GM12878 (cell line): Measurements from ENCODE around the gene ANXA2R. TPM values are rescaled to one million over a fixed set of nuclear protein-coding genes. Genes with fewer than 3 reads are reported as not detected.
A peak's percentile ranks its signal among the peaks of the same experiment; 100 is the strongest.

ENCODE experiments used
- CREM ChIP-seq: IDR thresholded peaks from 2 replicates; pipeline ENCODE4 v1.6.1; 2014; ENCODE audit warnings: antibody characterized with exemption, low read depth
- CTCF ChIP-seq, 3 experiments: IDR thresholded peaks in 2 of 3; conservative IDR thresholded peaks in 1 of 3; 2 replicates each; pipeline ENCODE4 v1.5.1; 2011; ENCODE audit warnings: low read depth in 3 of 3, low read length in 3 of 3, mild to moderate bottlenecking in 3 of 3, control low read depth in 2 of 3, moderate library complexity in 2 of 3, inconsistent platforms in 1 of 3, mixed read lengths in 1 of 3; ENCODE audit not compliant: control insufficient read depth in 2 of 3, insufficient read depth in 1 of 3; ENCODE audit errors: extremely low read depth in 1 of 3
- EED ChIP-seq: sonication (generic); IDR thresholded peaks from 2 replicates; pipeline ENCODE4 v1.6.1; 2016; ENCODE audit warnings: antibody characterized with exemption, low read depth
- EP300 ChIP-seq, 2 experiments: fragments of 150-350 bp in 1 of 2; IDR thresholded peaks; 2 replicates each; pipeline ENCODE4 v1.6.1; 2011 to 2012; ENCODE audit warnings: low read depth in 2 of 2, low read length in 2 of 2, borderline replicate concordance in 1 of 2, improper control_type of control experiment in 1 of 2, inconsistent platforms in 1 of 2; ENCODE audit not compliant: control insufficient read depth in 1 of 2
- EZH2 ChIP-seq: IDR thresholded peaks from 2 replicates; pipeline ENCODE4 v1.6.1; 2012; ENCODE audit warnings: low read depth, mild to moderate bottlenecking, control low read depth, inconsistent platforms, low read length, borderline replicate concordance; ENCODE audit not compliant: control insufficient read depth
- HDAC2 ChIP-seq: fragments of 200-600 bp; sonication (generic); IDR thresholded peaks from 2 replicates; pipeline ENCODE4 v1.6.1; 2017
- HDGF ChIP-seq: fragments of 450-650 bp; IDR thresholded peaks from 2 replicates; pipeline ENCODE4 v1.6.1; 2016; ENCODE audit warnings: antibody characterized with exemption
- IRF4 ChIP-seq: IDR thresholded peaks from 2 replicates; pipeline ENCODE4 v1.6.1; 2011; ENCODE audit warnings: low read depth, low read length
- MTA3 ChIP-seq: IDR thresholded peaks from 2 replicates; pipeline ENCODE4 v1.6.1; 2012; ENCODE audit warnings: low read length, inconsistent platforms, borderline replicate concordance
- MYC ChIP-seq: IDR thresholded peaks from 2 replicates; pipeline ENCODE4 v1.6.1; 2011; ENCODE audit warnings: mild to moderate bottlenecking, low read length, moderate library complexity, inconsistent platforms; ENCODE audit not compliant: insufficient read depth, insufficient replicate concordance, insufficient read length, severe bottlenecking
- NFIC ChIP-seq: IDR thresholded peaks from 2 replicates; pipeline ENCODE4 v1.6.1; 2012; ENCODE audit warnings: low read depth, mild to moderate bottlenecking, inconsistent platforms, low read length, moderate library complexity
- NR2F1 ChIP-seq: fragments of 450-650 bp; conservative IDR thresholded peaks from 2 replicates; pipeline ENCODE4 v1.6.1; 2017; ENCODE audit warnings: mild to moderate bottlenecking
- RAD51 ChIP-seq: fragments of 450-650 bp; IDR thresholded peaks from 2 replicates; pipeline ENCODE4 v1.6.1; 2016; ENCODE audit warnings: moderate library complexity, mild to moderate bottlenecking, inconsistent platforms
- SP1 ChIP-seq: IDR thresholded peaks from one replicate; pipeline ENCODE4 v1.6.1; 2011; ENCODE audit warnings: low read depth, low read length
- SPI1 ChIP-seq: IDR thresholded peaks from 2 replicates; pipeline ENCODE4 v1.6.1; 2011; ENCODE audit warnings: low read depth, mild to moderate bottlenecking, low read length, moderate library complexity, borderline replicate concordance; ENCODE audit not compliant: insufficient read depth
- USF2 ChIP-seq: IDR thresholded peaks from 2 replicates; pipeline ENCODE4 v1.6.1; 2011; ENCODE audit warnings: low read depth, low read length, improper control_type of control experiment, borderline replicate concordance
- YBX1 ChIP-seq: fragments of 450-650 bp; IDR thresholded peaks from 2 replicates; pipeline ENCODE4 v1.6.1; 2016; ENCODE audit warnings: antibody characterized with exemption
- YY1 ChIP-seq: IDR thresholded peaks from 2 replicates; pipeline ENCODE4 v1.6.1; 2011; ENCODE audit warnings: low read depth, mild to moderate bottlenecking, low read length
- ZNF24 ChIP-seq: fragments of 450-650 bp; IDR thresholded peaks from 2 replicates; pipeline ENCODE4 v1.6.1; 2017; ENCODE audit warnings: antibody characterized with exemption, mild to moderate bottlenecking
- ZNF622 ChIP-seq: fragments of 450-650 bp; IDR thresholded peaks from 2 replicates; pipeline ENCODE4 v1.6.1; 2017; ENCODE audit warnings: mild to moderate bottlenecking, inconsistent platforms
- polyA plus RNA-seq, 11 experiments: library from polyadenylated mRNA; depleted of rRNA in 4 of 11; unstranded in 6 of 11; stranded (reverse) in 5 of 11; fragments of >200 nt; fragmentation: Nextera tagmentation in 4 of 11; fragmentation: Illumina TruSeq in 1 of 11; extraction: Ambion mirVana in 4 of 11; extraction: Trizol in 1 of 11; gene quantifications; 1 replicate in 1 of 11; 2 replicates in 10 of 11; pipeline versions ENCODE4 v1.2.1 to v1.2.3, GENCODE V29; 2011 to 2016; ENCODE audit warnings: inconsistent platforms in 2 of 11, missing spikeins in 2 of 11, low read depth in 1 of 11
- total RNA-seq, 4 experiments: library from RNA; depleted of rRNA in 3 of 4; stranded (reverse); fragments of >200 nt in 3 of 4; fragmentation: Illumina TruSeq in 1 of 4; extraction: Trizol in 1 of 4; gene quantifications; 2 replicates each; pipeline versions ENCODE4 v1.2.1 to v1.2.3, GENCODE V29; 2013 to 2021
- TF ChIP-seq, protein P1 (sequence below): fragments of 450-650 bp; IDR thresholded peaks from 2 replicates; pipeline ENCODE4 v1.6.1; 2016; ENCODE audit warnings: mild to moderate bottlenecking
- TF ChIP-seq, protein P2 (sequence below): fragments of 450-650 bp; IDR thresholded peaks from 2 replicates; pipeline ENCODE4 v1.6.1; 2017; ENCODE audit warnings: mild to moderate bottlenecking, low read depth, inconsistent platforms; ENCODE audit not compliant: poor library complexity, severe bottlenecking
- TF ChIP-seq, protein P3 (sequence below): fragments of 150-350 bp; IDR thresholded peaks from 2 replicates; pipeline ENCODE4 v1.6.1; 2014; ENCODE audit warnings: mild to moderate bottlenecking, low read depth, low read length

The ANXA2R gene
- total and polyA plus RNA-seq, 10 of the 15 experiments (the other 5 are each of a cell fraction or from before 2014, with no cell fraction given), result 2.3 to 7.8 (median 4.4) TPM

DNA sequence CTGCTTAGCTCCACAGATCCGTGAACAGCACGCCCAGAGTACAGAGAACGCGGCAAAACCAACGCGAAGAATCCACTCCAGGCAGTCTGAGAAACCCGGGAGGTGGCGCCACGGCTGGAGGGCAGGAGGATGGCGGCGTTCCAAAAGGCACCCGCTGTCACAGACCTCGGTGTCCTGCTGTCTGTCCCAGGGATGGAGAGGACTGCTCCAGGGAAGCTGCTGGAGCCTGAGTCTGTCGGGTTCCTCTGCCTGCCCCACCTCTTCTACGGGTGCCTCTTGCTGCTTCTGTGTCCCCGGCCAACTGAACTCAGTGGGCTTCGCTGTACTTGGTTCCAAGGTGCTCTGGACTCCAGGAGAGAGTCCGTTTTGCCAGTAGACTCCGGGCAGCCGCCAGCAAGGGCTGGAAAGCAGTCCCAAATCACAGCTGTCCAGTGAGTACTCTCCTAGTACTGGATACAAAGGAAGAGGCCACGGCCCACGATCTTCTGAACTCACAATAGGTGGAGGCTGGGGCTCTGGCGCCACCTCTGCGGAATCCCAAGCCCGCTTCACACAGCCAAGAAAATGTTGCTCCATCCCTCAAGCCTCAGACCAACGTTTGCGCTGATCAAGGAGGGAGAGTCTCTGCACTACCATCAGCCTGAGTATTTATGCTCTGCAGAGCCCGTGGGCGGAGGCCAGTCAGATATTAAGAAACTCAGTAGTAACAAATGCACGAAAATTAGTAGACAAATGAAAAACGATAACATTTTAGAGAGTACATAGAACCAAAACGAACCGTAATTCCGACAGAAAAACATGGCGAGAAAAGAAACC, 440 bp downstream of the ANXA2R start (continued):
- 0 out of 2 replicates have a peak, but pooled peaks have one; percentile 18 for TF ChIP-seq NR2F1
- TF ChIP-seq YBX1, result no peak
- TF ChIP-seq EED, result no peak; the same call in 1 of the 2 replicates
- TF ChIP-seq YY1, result 0 out of 2 replicates have a peak, but pooled peaks have one; percentile 34
- TF ChIP-seq SPI1, result no peak
- no peak for TF ChIP-seq RAD51
- no peak for TF ChIP-seq ZNF24
- TF ChIP-seq, protein P1, sequence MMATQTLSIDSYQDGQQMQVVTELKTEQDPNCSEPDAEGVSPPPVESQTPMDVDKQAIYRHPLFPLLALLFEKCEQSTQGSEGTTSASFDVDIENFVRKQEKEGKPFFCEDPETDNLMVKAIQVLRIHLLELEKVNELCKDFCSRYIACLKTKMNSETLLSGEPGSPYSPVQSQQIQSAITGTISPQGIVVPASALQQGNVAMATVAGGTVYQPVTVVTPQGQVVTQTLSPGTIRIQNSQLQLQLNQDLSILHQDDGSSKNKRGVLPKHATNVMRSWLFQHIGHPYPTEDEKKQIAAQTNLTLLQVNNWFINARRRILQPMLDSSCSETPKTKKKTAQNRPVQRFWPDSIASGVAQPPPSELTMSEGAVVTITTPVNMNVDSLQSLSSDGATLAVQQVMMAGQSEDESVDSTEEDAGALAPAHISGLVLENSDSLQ, result no peak
- TF ChIP-seq SP1, result peak; percentile 3
- TF ChIP-seq MYC, result no peak
- no peak for TF ChIP-seq HDGF
- TF ChIP-seq CREM, result no peak
- no peak for TF ChIP-seq MTA3
- no peak for TF ChIP-seq EP300 (IDR thresholded peaks at IDR 0.05; ENCODE audit: borderline replicate concordance in 1 of 2, control insufficient read depth in 1 of 2, low read depth in 2 of 2, low read length in 2 of 2)
- no peak for TF ChIP-seq IRF4
- TF ChIP-seq ZNF622, result no peak
- TF ChIP-seq, protein P2, sequence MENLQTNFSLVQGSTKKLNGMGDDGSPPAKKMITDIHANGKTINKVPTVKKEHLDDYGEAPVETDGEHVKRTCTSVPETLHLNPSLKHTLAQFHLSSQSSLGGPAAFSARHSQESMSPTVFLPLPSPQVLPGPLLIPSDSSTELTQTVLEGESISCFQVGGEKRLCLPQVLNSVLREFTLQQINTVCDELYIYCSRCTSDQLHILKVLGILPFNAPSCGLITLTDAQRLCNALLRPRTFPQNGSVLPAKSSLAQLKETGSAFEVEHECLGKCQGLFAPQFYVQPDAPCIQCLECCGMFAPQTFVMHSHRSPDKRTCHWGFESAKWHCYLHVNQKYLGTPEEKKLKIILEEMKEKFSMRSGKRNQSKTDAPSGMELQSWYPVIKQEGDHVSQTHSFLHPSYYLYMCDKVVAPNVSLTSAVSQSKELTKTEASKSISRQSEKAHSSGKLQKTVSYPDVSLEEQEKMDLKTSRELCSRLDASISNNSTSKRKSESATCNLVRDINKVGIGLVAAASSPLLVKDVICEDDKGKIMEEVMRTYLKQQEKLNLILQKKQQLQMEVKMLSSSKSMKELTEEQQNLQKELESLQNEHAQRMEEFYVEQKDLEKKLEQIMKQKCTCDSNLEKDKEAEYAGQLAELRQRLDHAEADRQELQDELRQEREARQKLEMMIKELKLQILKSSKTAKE, result no peak
- peak; percentile 10 to 51 (median 43); a peak in 3 of 6 replicates for TF ChIP-seq CTCF (IDR thresholded peaks at IDR 0.05 in 2 of 3, conservative IDR thresholded peaks at IDR 0.05 in 1 of 3; ENCODE audit: control insufficient read depth in 2 of 3, extremely low read depth in 1 of 3, insufficient read depth in 1 of 3, low read depth in 3 of 3, low read length in 3 of 3)
- TF ChIP-seq USF2, result no peak
- no peak for TF ChIP-seq NFIC
- 0 out of 2 replicates have a peak, but pooled peaks have one; percentile 35 for TF ChIP-seq HDAC2
- TF ChIP-seq, protein P3, sequence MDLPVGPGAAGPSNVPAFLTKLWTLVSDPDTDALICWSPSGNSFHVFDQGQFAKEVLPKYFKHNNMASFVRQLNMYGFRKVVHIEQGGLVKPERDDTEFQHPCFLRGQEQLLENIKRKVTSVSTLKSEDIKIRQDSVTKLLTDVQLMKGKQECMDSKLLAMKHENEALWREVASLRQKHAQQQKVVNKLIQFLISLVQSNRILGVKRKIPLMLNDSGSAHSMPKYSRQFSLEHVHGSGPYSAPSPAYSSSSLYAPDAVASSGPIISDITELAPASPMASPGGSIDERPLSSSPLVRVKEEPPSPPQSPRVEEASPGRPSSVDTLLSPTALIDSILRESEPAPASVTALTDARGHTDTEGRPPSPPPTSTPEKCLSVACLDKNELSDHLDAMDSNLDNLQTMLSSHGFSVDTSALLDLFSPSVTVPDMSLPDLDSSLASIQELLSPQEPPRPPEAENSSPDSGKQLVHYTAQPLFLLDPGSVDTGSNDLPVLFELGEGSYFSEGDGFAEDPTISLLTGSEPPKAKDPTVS, result no peak
- no peak for TF ChIP-seq EZH2
